ENCODE results near the gene FKBP8.

Gene FKBP8

DNA sequence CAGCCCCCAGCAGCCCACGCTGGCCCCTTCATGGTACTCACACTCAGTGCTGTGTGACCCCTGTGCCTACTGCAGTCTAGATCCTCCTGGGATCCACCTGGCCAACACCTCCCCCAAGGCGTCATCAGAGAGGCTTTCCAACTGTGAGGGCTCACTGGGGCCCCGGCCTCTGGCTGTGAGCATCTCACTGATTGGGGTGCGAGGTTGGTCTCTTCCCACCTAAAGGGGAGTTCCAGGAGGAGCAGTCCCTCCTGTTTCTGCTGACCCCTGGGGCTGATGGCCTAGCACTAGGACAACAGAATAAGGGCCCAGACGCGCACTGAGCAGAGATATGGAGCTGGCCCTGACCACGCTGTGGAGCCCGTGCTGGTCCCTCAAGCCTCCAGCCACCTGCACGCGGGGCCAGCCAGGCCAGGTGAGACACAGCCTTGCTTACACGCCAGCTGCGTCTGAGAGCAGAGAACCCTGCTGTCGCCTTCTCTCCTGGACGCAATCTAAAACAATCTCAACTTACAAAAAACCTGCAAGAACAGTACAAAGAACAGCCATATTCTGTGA, 53.7 kb downstream of the FKBP8 start:
- no peak overlapping the region for H3K23ac ChIP-seq (ENCODE audit: low read length)
- H2BK5ac ChIP-seq (ENCODE audit: low read depth, low read length, poor library complexity), result no peak overlapping the region
- no peaks in the 10 kb centered on the region for H3K27me3 ChIP-seq (ENCODE audit: insufficient read depth, low read length)
- no peak overlapping the region for H2AFZ ChIP-seq (ENCODE audit: insufficient read depth, low read length, poor library complexity)
- H3K4ac ChIP-seq (ENCODE audit: low read depth, low read length), result no peak overlapping the region
- H4K91ac ChIP-seq (ENCODE audit: low read depth, low read length), result no peak overlapping the region
- H3K79me2 ChIP-seq (ENCODE audit: control insufficient read depth, insufficient read depth, low read length, poor library complexity), result peaks cover 7% of the 10 kb centered on the region
- no CpG with 5 or more reads among the region's 14 CpGs for WGBS (ENCODE audit: extremely low coverage, insufficient coverage, insufficient read length)
- H3K36me3 ChIP-seq (ENCODE audit: control insufficient read depth in 1 of 2, insufficient read depth in 2 of 2, low read length in 2 of 2), result no peaks in the 10 kb centered on the region
- no peak overlapping the region for H3K27ac ChIP-seq (ENCODE audit: low read depth, low read length)
- H3K9me3 ChIP-seq (ENCODE audit: insufficient read depth, low read depth, low read length), result peaks cover 1% of the 10 kb centered on the region
- DNase-seq, result no peak
- no peak overlapping the region for H2BK12ac ChIP-seq (ENCODE audit: low read length)
- H2BK120ac ChIP-seq (ENCODE audit: insufficient read depth, low read length, poor library complexity), result no peak overlapping the region
- H3K18ac ChIP-seq (ENCODE audit: low read length), result no peak overlapping the region
- no peak overlapping the region for H3K14ac ChIP-seq (ENCODE audit: low read length)
- H3K4me1 ChIP-seq (ENCODE audit: control insufficient read depth in 1 of 2, insufficient read depth in 2 of 2, low read length in 2 of 2), result peaks cover 19 to 20% of the 10 kb centered on the region in 2 experiments
- no peak overlapping the region for H3K9ac ChIP-seq (ENCODE audit: low read length)
- H3K79me1 ChIP-seq (ENCODE audit: low read length), result no peaks in the 10 kb centered on the region
- H3K4me2 ChIP-seq (ENCODE audit: low read length), result no peak overlapping the region
- no peak overlapping the region for H2AK5ac ChIP-seq (ENCODE audit: low read length)
- H3K4me3 ChIP-seq (ENCODE audit: low read depth, low read length), result no peak overlapping the region
- H4K12ac ChIP-seq (ENCODE audit: low read depth, low read length), result no peak overlapping the region
- H4K8ac ChIP-seq (ENCODE audit: low read depth, low read length), result no peak overlapping the region

DNA sequence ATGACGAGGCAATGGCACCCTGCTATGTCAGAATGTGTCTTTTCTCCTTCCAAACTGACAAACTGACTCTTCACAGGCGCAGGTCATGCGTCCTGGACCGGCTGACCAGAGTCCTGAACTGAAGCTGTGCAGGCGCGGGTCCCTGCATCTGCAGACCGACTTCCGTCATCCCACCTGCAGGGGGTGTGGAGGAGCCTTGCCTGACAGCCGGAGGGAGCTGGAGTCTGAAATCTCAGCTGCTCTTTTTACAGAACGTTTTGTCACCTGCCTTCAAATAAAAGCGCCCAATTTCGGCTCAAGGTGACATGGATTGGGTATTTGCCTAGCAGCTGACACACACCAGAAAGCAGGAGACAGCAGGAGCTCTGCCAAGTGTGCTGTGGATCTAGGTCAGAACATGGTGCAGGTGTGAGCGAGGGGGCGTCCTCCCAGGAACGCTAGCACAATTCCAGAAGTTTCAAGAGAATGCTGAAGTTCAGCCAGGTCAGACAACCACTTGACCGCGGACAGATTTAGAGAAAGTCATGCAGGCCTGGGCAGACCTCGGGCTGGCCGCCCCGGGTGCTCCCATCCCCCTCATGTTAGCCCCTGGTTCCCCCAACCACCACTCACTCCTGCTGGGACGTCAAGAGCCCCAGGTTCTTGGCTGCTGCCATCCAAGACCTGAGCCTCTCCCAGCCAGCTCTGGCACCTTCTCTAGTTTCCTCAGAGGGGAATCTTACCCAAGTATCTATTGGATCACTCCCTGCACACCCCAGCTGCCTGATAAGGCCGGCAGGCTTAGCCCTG, 54.3 kb downstream of the FKBP8 start:
- no peak overlapping the region for H4K8ac ChIP-seq (ENCODE audit: low read depth, low read length)

DNA sequence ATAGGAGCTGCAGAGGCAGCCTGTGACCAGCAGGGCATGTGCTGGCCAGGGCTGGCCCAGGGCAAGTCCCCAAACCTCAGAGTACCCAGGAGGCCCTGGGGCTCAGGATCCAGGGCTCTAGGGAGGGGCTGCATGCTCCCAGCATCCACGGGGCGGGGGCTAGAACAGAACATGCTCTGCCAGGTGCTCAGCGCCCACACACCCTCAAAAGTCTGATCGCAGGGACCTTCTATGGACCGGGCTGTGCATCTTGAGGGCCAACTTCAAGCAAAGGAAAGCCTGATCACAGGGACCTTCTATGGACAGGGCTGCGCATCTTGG, 55.0 kb downstream of the FKBP8 start:
- H3K9ac ChIP-seq (ENCODE audit: low read length), result no peak overlapping the region
- H3K79me1 ChIP-seq (ENCODE audit: low read length), result no peaks in the 10 kb centered on the region
- H2AK5ac ChIP-seq (ENCODE audit: low read length), result no peak overlapping the region
- no peak overlapping the region for H2BK12ac ChIP-seq (ENCODE audit: low read length)
- no peak overlapping the region for H3K23ac ChIP-seq (ENCODE audit: low read length)
- peaks cover 1% of the 10 kb centered on the region for H3K9me3 ChIP-seq (ENCODE audit: insufficient read depth, low read depth, low read length)
- DNase-seq, result no peak
- H3K27me3 ChIP-seq (ENCODE audit: insufficient read depth, low read length), result no peaks in the 10 kb centered on the region
- no peak overlapping the region for H2BK5ac ChIP-seq (ENCODE audit: low read depth, low read length, poor library complexity)
- peaks cover 0 to 3% of the 10 kb centered on the region in 2 experiments for H3K36me3 ChIP-seq (ENCODE audit: control insufficient read depth in 1 of 2, insufficient read depth in 2 of 2, low read length in 2 of 2)
- H3K4me2 ChIP-seq (ENCODE audit: low read length), result no peak overlapping the region
- H3K4me1 ChIP-seq (ENCODE audit: control insufficient read depth in 1 of 2, insufficient read depth in 2 of 2, low read length in 2 of 2), result peaks cover 15 to 16% of the 10 kb centered on the region in 2 experiments
- no peak overlapping the region for H3K4me3 ChIP-seq (ENCODE audit: low read depth, low read length)
- H4K12ac ChIP-seq (ENCODE audit: low read depth, low read length), result no peak overlapping the region
- no peak overlapping the region for H3K14ac ChIP-seq (ENCODE audit: low read length)
- no peak overlapping the region for H3K27ac ChIP-seq (ENCODE audit: low read depth, low read length)
- H4K91ac ChIP-seq (ENCODE audit: low read depth, low read length), result no peak overlapping the region
- no peak overlapping the region for H4K8ac ChIP-seq (ENCODE audit: low read depth, low read length)
- H2BK120ac ChIP-seq (ENCODE audit: insufficient read depth, low read length, poor library complexity), result no peak overlapping the region
- H3K4ac ChIP-seq (ENCODE audit: low read depth, low read length), result peak overlapping the region; percentile 9
- H3K79me2 ChIP-seq (ENCODE audit: control insufficient read depth, insufficient read depth, low read length, poor library complexity), result peaks cover 4% of the 10 kb centered on the region
- H3K18ac ChIP-seq (ENCODE audit: low read length), result no peak overlapping the region
- no peak overlapping the region for H2AFZ ChIP-seq (ENCODE audit: insufficient read depth, low read length, poor library complexity)
- WGBS (ENCODE audit: extremely low coverage, insufficient coverage, insufficient read length), result no CpG with 5 or more reads among the region's 6 CpGs

More for the DNA sequence above, 54.3 kb downstream of the FKBP8 start:
- Histone ChIP-seq H3K9ac (ENCODE audit: low read length) (no peak overlapping the region), H3K27ac (ENCODE audit: low read depth, low read length) (no peak overlapping the region), H3K23ac (ENCODE audit: low read length) (no peak overlapping the region), H3K9me3 (ENCODE audit: insufficient read depth, low read depth, low read length) (peaks cover 1% of the 10 kb centered on the region), H3K36me3 (ENCODE audit: control insufficient read depth in 1 of 2, insufficient read depth in 2 of 2, low read length in 2 of 2) (no peaks in the 10 kb centered on the region), H2AFZ (ENCODE audit: insufficient read depth, low read length, poor library complexity) (no peak overlapping the region), H2BK12ac (ENCODE audit: low read length) (no peak overlapping the region), H4K91ac (ENCODE audit: low read depth, low read length) (no peak overlapping the region), H2BK120ac (ENCODE audit: insufficient read depth, low read length, poor library complexity) (no peak overlapping the region), H3K4me1 (ENCODE audit: control insufficient read depth in 1 of 2, insufficient read depth in 2 of 2, low read length in 2 of 2) (peaks cover 19 to 20% of the 10 kb centered on the region in 2 experiments), H3K79me1 (ENCODE audit: low read length) (no peaks in the 10 kb centered on the region), H3K18ac (ENCODE audit: low read length) (no peak overlapping the region), H2BK5ac (ENCODE audit: low read depth, low read length, poor library complexity) (no peak overlapping the region), H3K27me3 (ENCODE audit: insufficient read depth, low read length) (no peaks in the 10 kb centered on the region), H3K4me3 (ENCODE audit: low read depth, low read length) (no peak overlapping the region), H3K4ac (ENCODE audit: low read depth, low read length) (no peak overlapping the region), H4K12ac (ENCODE audit: low read depth, low read length) (no peak overlapping the region), H3K4me2 (ENCODE audit: low read length) (no peak overlapping the region), H2AK5ac (ENCODE audit: low read length) (no peak overlapping the region), H3K14ac (ENCODE audit: low read length) (no peak overlapping the region), H3K79me2 (ENCODE audit: control insufficient read depth, insufficient read depth, low read length, poor library complexity) (peaks cover 7% of the 10 kb centered on the region)
- WGBS (ENCODE audit: extremely low coverage, insufficient coverage, insufficient read length), result no CpG with 5 or more reads among the region's 22 CpGs
- DNase-seq, result peak; percentile 63 to 71

DNA sequence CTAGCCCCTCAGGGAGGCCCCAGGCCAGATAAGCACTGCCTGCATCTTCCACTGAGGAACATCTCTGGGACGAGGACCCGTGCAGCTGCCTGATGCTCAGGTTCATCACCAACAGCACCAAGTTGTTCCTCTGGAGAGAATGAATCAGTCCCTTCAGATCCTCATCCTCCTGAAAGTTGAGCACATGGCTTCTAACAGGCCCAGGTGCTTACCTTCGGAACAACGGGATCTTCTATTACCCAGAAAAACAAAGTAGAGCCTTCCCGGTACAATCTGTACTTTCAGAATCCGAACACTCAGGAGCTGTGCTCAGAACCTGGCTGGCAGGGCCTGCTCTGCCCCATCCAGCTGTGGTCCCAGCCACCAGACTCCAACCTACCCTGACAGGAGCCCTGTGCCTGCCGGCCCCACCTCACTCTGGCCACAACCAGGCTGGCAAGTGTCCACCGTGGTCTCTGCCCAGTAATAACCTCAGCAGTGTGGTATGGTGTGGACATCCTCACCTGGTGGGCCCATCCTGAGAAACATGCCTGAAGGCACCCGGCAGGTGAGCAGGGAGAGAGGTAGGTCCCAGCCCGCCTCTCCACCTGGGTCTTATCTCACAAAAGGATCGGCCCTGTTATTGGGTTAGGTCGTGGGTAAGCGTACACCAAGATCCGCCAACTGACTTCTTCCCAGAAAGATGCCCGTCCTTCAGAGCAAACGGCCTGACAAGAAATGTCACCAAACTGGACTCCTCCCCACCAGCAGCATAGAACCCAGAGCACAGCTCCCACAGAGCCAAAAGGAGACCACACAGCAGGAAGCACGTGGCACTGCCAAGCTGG, 55.6 kb downstream of the FKBP8 start:
- H3K4me2 ChIP-seq (ENCODE audit: low read length), result no peak overlapping the region
- WGBS (ENCODE audit: extremely low coverage, insufficient coverage, insufficient read length), result no CpG with 5 or more reads among the region's 17 CpGs

More for the DNA sequence above, 55.6 kb downstream of the FKBP8 start:
- Histone ChIP-seq H3K14ac (ENCODE audit: low read length) (no peak overlapping the region), H2BK120ac (ENCODE audit: insufficient read depth, low read length, poor library complexity) (no peak overlapping the region), H3K4ac (ENCODE audit: low read depth, low read length) (peak overlapping the region; percentile 9), H3K79me2 (ENCODE audit: control insufficient read depth, insufficient read depth, low read length, poor library complexity) (peaks cover 4% of the 10 kb centered on the region), H3K4me1 (ENCODE audit: control insufficient read depth in 1 of 2, insufficient read depth in 2 of 2, low read length in 2 of 2) (peaks cover 14% of the 10 kb centered on the region in 2 experiments), H2AFZ (ENCODE audit: insufficient read depth, low read length, poor library complexity) (no peak overlapping the region), H3K18ac (ENCODE audit: low read length) (no peak overlapping the region), H4K8ac (ENCODE audit: low read depth, low read length) (no peak overlapping the region), H3K23ac (ENCODE audit: low read length) (no peak overlapping the region), H4K91ac (ENCODE audit: low read depth, low read length) (no peak overlapping the region), H2BK12ac (ENCODE audit: low read length) (no peak overlapping the region), H3K27ac (ENCODE audit: low read depth, low read length) (no peak overlapping the region), H2BK5ac (ENCODE audit: low read depth, low read length, poor library complexity) (no peak overlapping the region), H4K12ac (ENCODE audit: low read depth, low read length) (no peak overlapping the region), H3K4me3 (ENCODE audit: low read depth, low read length) (no peak overlapping the region), H3K9me3 (ENCODE audit: insufficient read depth, low read depth, low read length) (peaks cover 1% of the 10 kb centered on the region), H2AK5ac (ENCODE audit: low read length) (no peak overlapping the region), H3K9ac (ENCODE audit: low read length) (no peak overlapping the region), H3K36me3 (ENCODE audit: control insufficient read depth in 1 of 2, insufficient read depth in 2 of 2, low read length in 2 of 2) (peaks cover 0 to 3% of the 10 kb centered on the region in 2 experiments), H3K27me3 (ENCODE audit: insufficient read depth, low read length) (no peaks in the 10 kb centered on the region), H3K79me1 (ENCODE audit: low read length) (no peaks in the 10 kb centered on the region)
- DNase-seq, result peak; percentile 44 to 57
